Hematopoietic multipotent progenitor cell treated with erythropoietin and hydrocortisone succinate and interleukin-3 and kit ligand, for 17 days (in vitro differentiated cells): ENCODE results near the gene FLOT1.
"Not testable (repeated sequence)": the region's sequence is repeated elsewhere in the genome, so short reads cannot be mapped to it uniquely, and the experiment has no call there.

Experiments used
- DNase-seq: peaks from one replicate; pipeline ENCODE4 v3.0.0-alpha.2; 2015; ENCODE audit warnings: low spot score

Gene FLOT1

GRCh38 chr6:30747300-30747687 is 4.8 kb upstream of the FLOT1 start:
- no peak for DNase-seq

- DNase-seq: peak; percentile 74
Observed at GRCh38 chr6:30744054-30744805, 1.7 kb upstream of the FLOT1 start, which contains the start of gene IER3. Gene IER3 (minus strand): TSS chr6:30744547. CDS start chr6:30744518, 29 bp downstream.

- peak; percentile 56 for DNase-seq
Observed at GRCh38 chr6:30743099-30744053, 889 bp upstream of the FLOT1 start.

- DNase-seq: no peak
Observed at GRCh38 chr6:30741789-30742315, 635 bp downstream of the FLOT1 start.

- DNase-seq: peak; percentile 25
Observed at GRCh38 chr6:30741063-30741779, 1.3 kb downstream of the FLOT1 start.

- DNase-seq: no peak
Observed at GRCh38 chr6:30740540-30740870, 2.0 kb downstream of the FLOT1 start.

GRCh38 chr6:30738532-30738931 is 4.0 kb downstream of the FLOT1 start:
- DNase-seq: no peak

- no peak for DNase-seq
Observed at GRCh38 chr6:30735668-30736314, 6.7 kb downstream of the FLOT1 start.

- no peak for DNase-seq
Observed at GRCh38 chr6:30732237-30732943, 10.1 kb downstream of the FLOT1 start.

- peak; percentile 56 for DNase-seq
Observed at GRCh38 chr6:30730601-30731435, 11.7 kb downstream of the FLOT1 start.

- DNase-seq: no peak
Observed at GRCh38 chr6:30727920-30728553, 14.4 kb downstream of the FLOT1 start.

- no peak for DNase-seq
Observed at GRCh38 chr6:30726506-30727413, 15.7 kb downstream of the FLOT1 start.

- DNase-seq: no peak
Observed at GRCh38 chr6:30725713-30726505, 16.6 kb downstream of the FLOT1 start.

GRCh38 chr6:30724906-30725667 is 17.4 kb downstream of the FLOT1 start:
- DNase-seq: no peak

- not testable (repeated sequence) for DNase-seq
Observed at GRCh38 chr6:30723843-30724741, 18.4 kb downstream of the FLOT1 start.
